Activated B cell treated with CpG ODN at 0.5 μM for 24 hours (primary cell): ENCODE data around the gene ZMYM1. TPM values are rescaled to one million over a fixed set of nuclear protein-coding genes. Genes with fewer than 3 reads are reported as not detected.

Experiments used
- ATAC-seq: fragments of 200-7000 bp; cut with Tn5 transposase; one replicate; pipeline ENCODE4 v1.10.0; 2021; ENCODE audit warnings: low read depth, mild to moderate bottlenecking, moderate library complexity
- CTCF ChIA-PET: fragments of 350-600 bp; sonication (Branson Sonifier 250); formaldehyde crosslinking; loops from one replicate; lab custom pipeline; 2021; ENCODE audit warnings: antibody characterized with exemption; lab: Charles Lee
- POLR2A ChIA-PET: fragments of 350-600 bp; sonication (Branson Sonifier 250); formaldehyde crosslinking; loops from one replicate; lab custom pipeline; 2021; ENCODE audit warnings: antibody characterized with exemption; lab: Charles Lee
- DNase-seq: peaks from one replicate; pipeline ENCODE4 v3.0.0; 2022
- H3K27ac Mint-ChIP-seq: one replicate; pipeline ENCODE4 v1.8.0; 2020; ENCODE audit warnings: mixed read lengths
- H3K27me3 Mint-ChIP-seq: one replicate; pipeline ENCODE4 v1.8.0; 2021; ENCODE audit warnings: mixed read lengths
- H3K36me3 Mint-ChIP-seq: one replicate; pipeline ENCODE4 v1.8.0; 2021; ENCODE audit warnings: low read depth, mixed read lengths
- H3K4me1 Mint-ChIP-seq: one replicate; pipeline ENCODE4 v1.8.0; 2021; ENCODE audit warnings: mixed read lengths
- H3K4me3 Mint-ChIP-seq: one replicate; pipeline ENCODE4 v1.8.0; 2020; ENCODE audit warnings: mild to moderate bottlenecking, mixed read lengths
- H3K9me3 Mint-ChIP-seq: one replicate; pipeline ENCODE4 v1.8.0; 2020; ENCODE audit warnings: mixed read lengths
- CTCF ChIP-seq: fragments of 200-600 bp; IDR thresholded peaks from one replicate; pipeline ENCODE4 v1.8.0; 2022; ENCODE audit warnings: antibody characterized with exemption, mild to moderate bottlenecking
- intact Hi-C: fragments of 100-400 bp; cut with micrococcal nuclease; formaldehyde crosslinking; loops from one replicate; pipeline ENCODE4 v1.15.1; 2024
- total RNA-seq: library from RNA; stranded (reverse); gene quantifications from 2 replicates; pipeline ENCODE4 v1.2.3, GENCODE V29; 2022

ZMYM1 gene
- total RNA-seq: 7.4 and 9.0 TPM in 2 replicates

- peaks cover 21% of the 10 kb centered on the region for H3K4me1 Mint-ChIP-seq
Measured at GRCh38 chr1:35079003-35079930, at the start of gene ZMYM1. ZMYM1 (plus strand) TSS chr1:35079385; CDS start chr1:35093988, 14,603 bp downstream.

GRCh38 chr1:35029761-35030160, 49.4 kb upstream of the ZMYM1 start:
- Mint-ChIP-seq H3K9me3 (no peaks in the 10 kb centered on the region), H3K27me3 (no peaks in the 10 kb centered on the region), H3K36me3 (peaks cover 42% of the 10 kb centered on the region), H3K27ac (peak overlapping the region; percentile 98), H3K4me3 (peak overlapping the region; percentile 99), H3K4me1 (peaks cover 41% of the 10 kb centered on the region)
- intact Hi-C loops: loop anchor here (2.0 kb wide), 3 partner anchors 45 to 239 kb away; partner anchors contain the start of genes SMIM12, TMEM35B and ZMYM4
- TF ChIP-seq CTCF: no peak
- POLR2A ChIA-PET: interaction anchor here (0.6 to 3.1 kb wide), 5 partner anchors 9 to 163 kb away, joined by 3 to 67 read pairs (median 10); partner anchors contain the start of genes SFPQ, TMEM35B and ZMYM1
- DNase-seq (no peak), ATAC-seq (no peak)
- CTCF ChIA-PET: no interaction called here

More at GRCh38 chr1:35079003-35079930, at the start of gene ZMYM1:
- H3K27ac Mint-ChIP-seq: peak within 1 kb of the TSS; percentile 98
- intact Hi-C loops: loop anchor here (1.0 to 5.0 kb wide), 6 partner anchors 48 to 1308 kb away; partner anchors contain the start of genes SFPQ, SMIM12, STK40 and TMEM35B
- peaks cover 14% of the 10 kb centered on the region for H3K36me3 Mint-ChIP-seq
- H3K4me3 Mint-ChIP-seq: peak within 1 kb of the TSS; percentile 95
- ATAC-seq (peak; percentile 96), DNase-seq (peak; percentile 88)
- ChIA-PET CTCF (interaction anchor here (0.9 kb wide), 1 partner anchor 213 kb away, joined by 3 read pairs; no protein-coding TSS in a partner anchor), POLR2A (interaction anchor here (0.7 to 2.7 kb wide), 16 partner anchors 10 to 1070 kb away, joined by 3 to 67 read pairs (median 5); partner anchors contain the start of genes SFPQ, SMIM12, TMEM35B and TRAPPC3)
- peaks cover 4% of the 10 kb centered on the region for H3K27me3 Mint-ChIP-seq
- no peaks in the 10 kb centered on the region for H3K9me3 Mint-ChIP-seq
- TF ChIP-seq CTCF: no peak

- Mint-ChIP-seq H3K9me3 (no peaks in the 10 kb centered on the region), H3K27ac (peak overlapping the region; percentile 98), H3K4me1 (peaks cover 41% of the 10 kb centered on the region), H3K27me3 (no peaks in the 10 kb centered on the region), H3K4me3 (peak overlapping the region; percentile 99), H3K36me3 (peaks cover 42% of the 10 kb centered on the region)
- POLR2A ChIA-PET: interaction anchor here (0.6 to 3.1 kb wide), 11 partner anchors 10 to 527 kb away, joined by 3 to 67 read pairs (median 4); partner anchors contain the start of genes KIAA0319L, NCDN, SFPQ and SMIM12
- CTCF ChIA-PET: no interaction called here
- ATAC-seq (no peak), DNase-seq (no peak)
- intact Hi-C loops: loop anchor here (2.0 kb wide), 3 partner anchors 46 to 238 kb away; partner anchors contain the start of genes SMIM12, TMEM35B and ZMYM4
- TF ChIP-seq CTCF: no peak
Measured at GRCh38 chr1:35030338-35030737, 48.8 kb upstream of the ZMYM1 start.

DNA sequence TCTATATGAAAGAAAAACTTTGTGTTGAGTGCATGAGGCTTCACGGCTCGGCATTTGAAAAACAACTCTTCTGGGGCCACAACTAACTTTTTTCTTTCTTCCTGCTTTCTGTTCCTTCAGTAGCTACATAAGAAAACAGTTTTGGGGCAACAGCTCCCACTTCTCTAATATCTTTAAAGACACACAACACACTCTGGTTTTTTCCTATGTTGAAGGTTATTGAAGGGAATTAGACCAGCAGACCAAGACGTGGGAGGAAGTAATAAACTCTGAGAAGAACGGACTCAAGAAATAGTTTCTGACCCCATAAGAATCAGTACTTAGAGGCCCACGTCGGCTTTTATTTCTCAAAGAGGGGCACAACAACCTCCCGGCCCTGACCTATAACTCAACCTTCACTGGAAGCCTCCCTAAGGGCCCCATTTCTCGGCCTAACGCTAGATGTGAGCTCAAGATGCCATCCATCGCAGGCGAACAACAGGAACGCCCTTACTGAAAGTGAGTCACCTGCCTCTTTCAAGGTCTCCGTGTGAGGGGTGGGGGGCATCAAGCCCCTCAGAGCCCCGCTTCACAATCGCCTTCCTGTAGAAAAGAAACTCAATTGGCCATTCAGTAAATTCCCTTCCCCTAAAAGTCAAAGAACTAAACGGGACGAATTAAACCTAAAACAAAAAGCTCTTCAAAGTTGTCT, 48.3 kb upstream of the ZMYM1 start:
- no peak for TF ChIP-seq CTCF
- intact Hi-C loops: loop anchor here (1.0 to 2.0 kb wide), 5 partner anchors 46 to 238 kb away; partner anchors contain the start of genes SFPQ, SMIM12, TMEM35B and ZMYM1
- ATAC-seq (peak; percentile 40), DNase-seq (peak; percentile 33)
- Mint-ChIP-seq H3K36me3 (peaks cover 37% of the 10 kb centered on the region), H3K4me1 (peaks cover 38% of the 10 kb centered on the region), H3K4me3 (peak overlapping the region; percentile 99), H3K27me3 (no peaks in the 10 kb centered on the region), H3K27ac (peak overlapping the region; percentile 98), H3K9me3 (no peaks in the 10 kb centered on the region)
- ChIA-PET POLR2A (interaction anchor here (0.8 to 3.1 kb wide), 12 partner anchors 10 to 527 kb away, joined by 3 to 67 read pairs (median 4); partner anchors contain the start of genes KIAA0319L, NCDN, SFPQ and SMIM12), CTCF (no interaction called here)
